Vagina (tissue), 2 donors: Measurements from ENCODE around the gene TRIM41. TPM values are rescaled to one million over a fixed set of nuclear protein-coding genes. Genes with fewer than 3 reads are reported as not detected.

Experiments
- DNase-seq, 2 donors: peaks; one replicate each; pipeline ENCODE4 v3.0.0-alpha.2; 2017; ENCODE audit errors: extremely low spot score in 2 of 2
- H3K27ac ChIP-seq: fragments of 200-600 bp; sonication (generic); one replicate; pipeline ENCODE4 v1.5.1; 2019
- H3K27me3 ChIP-seq: fragments of 200-600 bp; sonication (generic); one replicate; pipeline ENCODE4 v1.5.1; 2019
- H3K36me3 ChIP-seq, 2 donors: fragments of 200-600 bp; sonication (generic); one replicate each; pipeline ENCODE4 v1.5.1; 2017 to 2019
- H3K4me1 ChIP-seq: fragments of 200-600 bp; sonication (generic); one replicate; pipeline ENCODE4 v1.5.1; 2019
- H3K4me3 ChIP-seq, 2 donors: fragments of 200-600 bp; sonication (generic); 1 replicate in 1 of 2; 2 replicates in 1 of 2; pipeline ENCODE4 v1.5.1; 2016 to 2019
- H3K9me3 ChIP-seq: fragments of 200-600 bp; sonication (generic); one replicate; pipeline ENCODE4 v1.5.1; 2019
- CTCF ChIP-seq, 3 experiments: fragments of 450-650 bp in 2 of 3; fragments of 200-600 bp in 1 of 3; sonication (generic) in 1 of 3; IDR thresholded peaks; one replicate each; pipeline ENCODE4 v1.5.1; 2017 to 2019; ENCODE audit warnings: antibody characterized with exemption in 3 of 3, mild to moderate bottlenecking in 2 of 3, moderate library complexity in 2 of 3
- POLR2A ChIP-seq, 2 donors: fragments of 450-650 bp; IDR thresholded peaks; one replicate each; pipeline ENCODE4 v1.6.1; 2017; ENCODE audit warnings: antibody characterized with exemption in 2 of 2, mild to moderate bottlenecking in 2 of 2, moderate library complexity in 2 of 2
- POLR2AphosphoS5 ChIP-seq, 2 donors: sonication (generic); formaldehyde crosslinking; IDR thresholded peaks; one replicate each; pipeline ENCODE4 v1.9.0; 2017; ENCODE audit warnings: antibody characterized with exemption in 2 of 2, mild to moderate bottlenecking in 2 of 2, low read depth in 1 of 2; ENCODE audit not compliant: insufficient read depth in 1 of 2
- intact Hi-C: fragments of 100-400 bp; cut with DNase I; formaldehyde crosslinking; loops from one replicate; pipeline ENCODE4 v1.15.1; 2023
- total RNA-seq: library from RNA; depleted of rRNA; stranded (reverse); fragments of >200 nt; gene quantifications from one replicate; pipeline ENCODE4 v1.2.3, GENCODE V29; 2016

Gene TRIM41
- total RNA-seq, 1 donor from 2014 or later: 7.9 TPM

DNA sequence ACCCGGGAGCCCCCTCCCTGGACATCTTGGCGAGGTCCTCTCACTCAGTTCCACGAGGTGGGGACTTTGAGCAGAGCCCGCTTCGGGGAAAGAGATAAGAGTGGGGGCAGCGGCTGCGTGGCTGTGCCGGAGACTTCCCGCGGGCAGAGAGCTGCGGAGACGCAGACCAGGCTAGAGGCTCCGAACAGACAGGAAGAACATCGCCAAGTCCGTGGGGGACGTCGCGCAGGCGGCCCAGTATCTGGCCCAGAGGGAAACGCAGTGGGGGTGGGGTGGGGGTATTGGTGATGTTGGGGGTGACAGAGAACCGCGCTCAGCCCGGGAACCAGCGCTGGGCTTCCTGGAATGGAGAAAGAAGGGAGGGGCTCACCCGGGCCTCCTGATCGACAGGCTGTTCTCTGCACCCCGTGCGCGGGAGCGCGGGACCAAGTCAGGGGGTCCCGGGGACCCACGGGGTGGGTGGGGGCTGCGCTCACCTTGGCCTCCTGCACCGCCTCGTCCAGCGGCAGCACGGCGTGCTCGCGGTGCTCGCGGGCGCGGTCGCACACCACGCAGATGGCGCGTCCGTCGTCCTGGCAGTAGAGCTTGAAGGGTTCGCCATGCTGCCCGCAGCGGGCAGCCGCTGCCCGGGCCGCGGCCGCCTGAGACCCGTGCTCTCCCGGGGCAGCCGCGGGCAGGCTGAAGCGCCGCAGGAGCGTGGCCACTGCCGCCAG lies 18.8 kb upstream of the TRIM41 start:
- intact Hi-C loops: no loop called here

GRCh38 chr5:181204826-181205760 lies 18.0 kb upstream of the TRIM41 start, which contains the start of gene TRIM7:
Gene TRIM7, minus strand, starts transcription at chr5:181205196. Its CDS starts 86 bp downstream, at chr5:181205110.
- intact Hi-C loops: no loop called here
- H3K27me3 ChIP-seq: no peaks in the 10 kb centered on the region
- DNase-seq: no peak

More for the DNA sequence above, 18.8 kb upstream of the TRIM41 start:
- Histone ChIP-seq H3K27ac (peak overlapping the region; percentile 87), H3K4me3 (peak overlapping the region; percentile 64 to 83), H3K9me3 (no peaks in the 10 kb centered on the region), H3K4me1 (peaks cover 29% of the 10 kb centered on the region), H3K27me3 (no peaks in the 10 kb centered on the region), H3K36me3 (no peaks in the 10 kb centered on the region)
- no peak for TF ChIP-seq POLR2AphosphoS5 (IDR thresholded peaks at IDR 0.05; ENCODE audit: insufficient read depth in 1 of 2, low read depth in 1 of 2)
- no peak for TF ChIP-seq CTCF (IDR thresholded peaks at IDR 0.05)
- no peak for TF ChIP-seq POLR2A (IDR thresholded peaks at IDR 0.05)
- no peak for DNase-seq

DNA sequence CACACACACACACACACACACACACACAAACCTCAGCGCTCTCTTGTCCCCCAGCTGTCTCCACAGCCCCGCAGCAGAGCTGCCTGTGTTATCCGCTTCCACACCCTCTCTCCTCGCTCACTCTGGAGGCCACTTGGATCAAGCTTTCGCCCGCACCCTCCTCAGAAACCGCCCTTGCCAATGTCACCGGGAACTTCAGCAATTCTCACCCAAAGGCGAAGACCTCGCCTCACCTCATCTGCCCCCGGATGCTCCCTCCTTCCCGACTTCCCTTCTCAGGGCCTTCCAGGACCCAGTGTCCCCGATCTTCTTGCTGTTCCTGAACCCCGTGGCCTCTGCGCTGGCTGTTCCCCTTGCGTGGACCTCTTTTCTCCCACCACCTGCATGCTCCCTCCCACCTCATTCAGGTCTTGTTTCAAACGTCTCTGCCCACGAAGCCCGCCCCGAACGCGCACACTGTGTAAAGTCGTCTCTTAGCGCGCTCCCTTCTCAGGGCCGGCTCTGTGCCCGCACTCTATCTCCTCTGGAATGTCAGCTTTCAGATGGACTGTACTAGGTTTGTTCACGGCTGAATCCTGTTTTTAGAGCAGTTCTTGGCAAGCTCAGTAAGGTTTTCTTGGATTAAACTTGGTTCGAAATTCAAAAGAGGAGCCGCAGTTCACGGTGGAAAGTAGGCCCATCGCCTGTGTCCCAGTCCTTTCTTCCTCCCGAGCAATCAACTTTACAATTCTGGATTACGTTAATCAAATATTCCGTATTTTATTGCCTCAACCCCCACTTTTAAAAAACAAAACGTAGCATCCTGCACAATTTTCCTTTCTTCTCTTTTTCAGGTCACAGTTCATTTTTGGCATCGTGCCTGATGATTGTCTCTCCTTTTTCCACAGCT lies 17.1 kb upstream of the TRIM41 start:
- Histone ChIP-seq H3K4me1 (peaks cover 29% of the 10 kb centered on the region), H3K27ac (peak overlapping the region; percentile 87), H3K27me3 (no peaks in the 10 kb centered on the region), H3K9me3 (no peaks in the 10 kb centered on the region), H3K4me3 (peak overlapping the region; percentile 64 to 83), H3K36me3 (no peaks in the 10 kb centered on the region)
- DNase-seq: no peak
- TF ChIP-seq POLR2AphosphoS5 (IDR thresholded peaks at IDR 0.05; ENCODE audit: insufficient read depth in 1 of 2, low read depth in 1 of 2): no peak
- TF ChIP-seq CTCF (IDR thresholded peaks at IDR 0.05): no peak
- no peak for TF ChIP-seq POLR2A (IDR thresholded peaks at IDR 0.05)
- intact Hi-C loops: no loop called here

More at GRCh38 chr5:181204826-181205760, 18.0 kb upstream of the TRIM41 start, which contains the start of gene TRIM7:
- Histone ChIP-seq H3K36me3 (no peaks in the 10 kb centered on the region), H3K27ac (peak within 1 kb of the TSS; percentile 87), H3K4me3 (peak within 1 kb of the TSS; percentile 64 to 83), H3K4me1 (peaks cover 29% of the 10 kb centered on the region), H3K9me3 (no peaks in the 10 kb centered on the region)
- TF ChIP-seq POLR2AphosphoS5 (IDR thresholded peaks at IDR 0.05; ENCODE audit: insufficient read depth in 1 of 2, low read depth in 1 of 2): peak in 1 of 2 donors; percentile 19
- no peak for TF ChIP-seq POLR2A (IDR thresholded peaks at IDR 0.05)
- TF ChIP-seq CTCF (IDR thresholded peaks at IDR 0.05): no peak

- no peaks in the 10 kb centered on the region for H3K27me3 ChIP-seq
- no peak for TF ChIP-seq POLR2A (IDR thresholded peaks at IDR 0.05)
- TF ChIP-seq POLR2AphosphoS5 (IDR thresholded peaks at IDR 0.05; ENCODE audit: insufficient read depth in 1 of 2, low read depth in 1 of 2): no peak
- no peak for TF ChIP-seq CTCF (IDR thresholded peaks at IDR 0.05)
- intact Hi-C loops: no loop called here
- H3K9me3 ChIP-seq: no peaks in the 10 kb centered on the region
- H3K27ac ChIP-seq: peak overlapping the region; percentile 87
- no peaks in the 10 kb centered on the region for H3K36me3 ChIP-seq
- H3K4me1 ChIP-seq: peaks cover 29% of the 10 kb centered on the region
- no peak for DNase-seq
- peak overlapping the region; percentile 64 to 83 for H3K4me3 ChIP-seq
Measured at GRCh38 chr5:181207214-181207959, 15.7 kb upstream of the TRIM41 start.
